ENCODE results near the gene MAPK1IP1L. TPM values are rescaled to one million over a fixed set of nuclear protein-coding genes. Genes with fewer than 3 reads are reported as not detected.

MAPK1IP1L gene
- total RNA-seq, 1 experiment from 2014 or later: 111 TPM

DNA sequence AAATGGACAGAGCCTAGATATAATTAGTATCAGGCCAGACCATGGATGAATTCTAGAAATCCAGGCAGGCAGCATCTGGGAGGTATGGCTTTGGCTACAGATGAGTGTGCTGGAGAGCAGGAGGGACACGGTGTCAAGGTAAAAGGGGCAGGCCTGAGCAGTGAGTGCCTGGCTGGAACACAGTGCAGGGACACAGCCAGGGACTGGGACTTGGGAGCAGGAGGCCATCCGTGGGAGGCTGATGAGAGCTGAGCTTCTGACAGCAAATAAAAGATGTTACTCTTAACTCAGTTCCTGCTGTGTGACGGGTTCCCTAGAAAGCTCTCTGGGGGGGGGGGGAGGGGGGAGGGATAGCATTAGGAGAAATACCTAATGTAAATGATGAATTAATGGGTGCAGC is 64.0 kb downstream of the MAPK1IP1L start:
- Histone ChIP-seq H4K20me1 (ENCODE audit: insufficient read depth, low read depth, low read length) (peaks cover 14% of the 10 kb centered on the region; the same call in 1 of the 2 replicates), H3K27ac (ENCODE audit: low read length) (no peak overlapping the region), H3K79me2 (ENCODE audit: low read length) (no peaks in the 10 kb centered on the region), H3K4me2 (ENCODE audit: low read depth, low read length, poor library complexity, severe bottlenecking) (peak overlapping the region; percentile 59), H2AFZ (ENCODE audit: low read length) (no peak overlapping the region), H3K9me3 (ENCODE audit: low read length) (no peaks in the 10 kb centered on the region), H3K27me3 (ENCODE audit: low read length) (0 out of 2 replicates have a peak, but pooled peaks cover 3% of the 10 kb centered on the region), H3K9ac (ENCODE audit: low read length) (no peak overlapping the region; the same call in 1 of the 2 replicates), H3K9me2 (replicated peaks; ENCODE audit: insufficient read depth, low read length) (no peaks in the 10 kb centered on the region), H3K4me1 (ENCODE audit: low read length) (peaks cover 42% of the 10 kb centered on the region), H3K4me3 (ENCODE audit: low read length) (peak overlapping the region; percentile 31; the same call in 1 of the 2 replicates), H3K36me3 (ENCODE audit: insufficient read depth, low read length) (no peaks in the 10 kb centered on the region)
- no peak for DNase-seq

GRCh38 chr14:55115861-55116245 is 64.4 kb downstream of the MAPK1IP1L start:
- Histone ChIP-seq H2AFZ (ENCODE audit: low read length) (no peak overlapping the region), H3K4me2 (ENCODE audit: low read depth, low read length, poor library complexity, severe bottlenecking) (peak overlapping the region; percentile 59), H3K4me3 (ENCODE audit: low read length) (no peak overlapping the region; the same call in 1 of the 2 replicates), H3K27ac (ENCODE audit: low read length) (peak overlapping the region; percentile 9; the same call in 1 of the 2 replicates), H3K9me2 (replicated peaks; ENCODE audit: insufficient read depth, low read length) (no peaks in the 10 kb centered on the region), H3K9ac (ENCODE audit: low read length) (no peak overlapping the region), H4K20me1 (ENCODE audit: insufficient read depth, low read depth, low read length) (peaks cover 14% of the 10 kb centered on the region; the same call in 1 of the 2 replicates), H3K79me2 (ENCODE audit: low read length) (no peaks in the 10 kb centered on the region), H3K27me3 (ENCODE audit: low read length) (0 out of 2 replicates have a peak, but pooled peaks cover 3% of the 10 kb centered on the region), H3K9me3 (ENCODE audit: low read length) (no peaks in the 10 kb centered on the region), H3K36me3 (ENCODE audit: insufficient read depth, low read length) (no peaks in the 10 kb centered on the region), H3K4me1 (ENCODE audit: low read length) (peaks cover 42% of the 10 kb centered on the region)
- DNase-seq: peak; percentile 91

GRCh38 chr14:55116246-55117030 is 65.0 kb downstream of the MAPK1IP1L start:
- no peak overlapping the region for H3K9ac ChIP-seq (ENCODE audit: low read length)
- peaks cover 42% of the 10 kb centered on the region for H3K4me1 ChIP-seq (ENCODE audit: low read length)
- H3K4me3 ChIP-seq (ENCODE audit: low read length): no peak overlapping the region; the same call in 1 of the 2 replicates
- H3K4me2 ChIP-seq (ENCODE audit: low read depth, low read length, poor library complexity, severe bottlenecking): peak overlapping the region; percentile 59
- no peaks in the 10 kb centered on the region for H3K9me3 ChIP-seq (ENCODE audit: low read length)
- no peaks in the 10 kb centered on the region for H3K9me2 ChIP-seq (replicated peaks; ENCODE audit: insufficient read depth, low read length)
- peaks cover 14% of the 10 kb centered on the region; the same call in 1 of the 2 replicates for H4K20me1 ChIP-seq (ENCODE audit: insufficient read depth, low read depth, low read length)
- H3K36me3 ChIP-seq (ENCODE audit: insufficient read depth, low read length): no peaks in the 10 kb centered on the region
- DNase-seq: no peak
- H3K27ac ChIP-seq (ENCODE audit: low read length): peak overlapping the region; percentile 9; the same call in 1 of the 2 replicates
- H3K27me3 ChIP-seq (ENCODE audit: low read length): 0 out of 2 replicates have a peak, but pooled peaks cover 3% of the 10 kb centered on the region
- no peaks in the 10 kb centered on the region for H3K79me2 ChIP-seq (ENCODE audit: low read length)
- H2AFZ ChIP-seq (ENCODE audit: low read length): no peak overlapping the region

DNA sequence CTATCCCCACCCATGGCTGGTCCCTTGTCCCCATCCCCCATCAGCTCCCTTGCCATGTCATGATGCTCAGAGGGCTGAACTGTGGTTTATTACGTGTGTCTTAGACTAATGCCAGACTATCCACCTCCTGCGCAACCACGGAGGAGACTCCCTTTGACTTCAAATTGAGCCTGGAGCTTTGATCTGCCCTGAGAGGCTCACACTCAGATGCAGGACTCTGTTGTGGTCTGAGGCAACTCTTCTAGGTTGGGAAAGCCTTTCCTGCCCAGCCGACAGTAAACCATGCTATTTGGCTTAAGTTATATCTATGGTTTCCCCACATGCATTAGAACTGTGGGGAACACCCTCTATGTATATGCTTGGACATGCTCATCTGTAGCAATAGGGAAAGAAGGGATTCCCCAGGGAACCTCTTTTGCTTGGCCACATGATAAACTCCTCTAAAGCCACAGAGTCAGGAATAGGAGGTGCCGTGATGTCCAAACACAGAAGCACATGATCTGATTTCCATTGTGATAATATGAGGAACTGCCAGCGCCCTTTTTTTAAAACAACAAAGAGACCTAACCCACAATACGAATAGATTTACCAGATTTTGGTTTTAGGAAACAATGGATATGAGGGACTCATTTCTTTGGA is 66.5 kb downstream of the MAPK1IP1L start:
- Histone ChIP-seq H3K79me2 (ENCODE audit: low read length) (no peaks in the 10 kb centered on the region), H2AFZ (ENCODE audit: low read length) (no peak overlapping the region), H4K20me1 (ENCODE audit: insufficient read depth, low read depth, low read length) (peaks cover 14% of the 10 kb centered on the region; the same call in 1 of the 2 replicates), H3K9me2 (replicated peaks; ENCODE audit: insufficient read depth, low read length) (no peaks in the 10 kb centered on the region), H3K36me3 (ENCODE audit: insufficient read depth, low read length) (no peaks in the 10 kb centered on the region), H3K9ac (ENCODE audit: low read length) (no peak overlapping the region), H3K27me3 (ENCODE audit: low read length) (0 out of 2 replicates have a peak, but pooled peaks cover 3% of the 10 kb centered on the region), H3K4me2 (ENCODE audit: low read depth, low read length, poor library complexity, severe bottlenecking) (no peak overlapping the region), H3K4me3 (ENCODE audit: low read length) (no peak overlapping the region), H3K4me1 (ENCODE audit: low read length) (peaks cover 42% of the 10 kb centered on the region), H3K9me3 (ENCODE audit: low read length) (no peaks in the 10 kb centered on the region), H3K27ac (ENCODE audit: low read length) (no peak overlapping the region)
- no peak for DNase-seq

- DNase-seq: no peak
- Histone ChIP-seq H3K36me3 (ENCODE audit: insufficient read depth, low read length) (no peaks in the 10 kb centered on the region), H3K9ac (ENCODE audit: low read length) (no peak overlapping the region), H3K9me2 (replicated peaks; ENCODE audit: insufficient read depth, low read length) (no peaks in the 10 kb centered on the region), H2AFZ (ENCODE audit: low read length) (no peak overlapping the region), H3K27ac (ENCODE audit: low read length) (no peak overlapping the region), H3K9me3 (ENCODE audit: low read length) (no peaks in the 10 kb centered on the region), H4K20me1 (ENCODE audit: insufficient read depth, low read depth, low read length) (peaks cover 14% of the 10 kb centered on the region; the same call in 1 of the 2 replicates), H3K4me1 (ENCODE audit: low read length) (peaks cover 39% of the 10 kb centered on the region), H3K4me2 (ENCODE audit: low read depth, low read length, poor library complexity, severe bottlenecking) (no peak overlapping the region), H3K4me3 (ENCODE audit: low read length) (no peak overlapping the region), H3K79me2 (ENCODE audit: low read length) (no peaks in the 10 kb centered on the region), H3K27me3 (ENCODE audit: low read length) (0 out of 2 replicates have a peak, but pooled peaks cover 3% of the 10 kb centered on the region)
These were observed 67.3 kb downstream of the MAPK1IP1L start for GRCh38 chr14:55118761-55119160.

Other genes with a start within 250 kb of the MAPK1IP1L start
- 136 and 174 TPM in 2 replicates for gene GCH1, start 148.8 kb upstream of the MAPK1IP1L start, total RNA-seq (2014; rRNA removed; shearing (Covaris generic); ENCODE audit: low replicate concordance)
- 14.0 and 31.2 TPM in 2 replicates for gene WDHD1, start 24.5 kb upstream of the MAPK1IP1L start, total RNA-seq (2014; rRNA removed; shearing (Covaris generic); ENCODE audit: low replicate concordance)
- gene SOCS4, start 24.4 kb upstream of the MAPK1IP1L start, total RNA-seq (2014; rRNA removed; shearing (Covaris generic); ENCODE audit: low replicate concordance): 20.2 and 50.3 TPM in 2 replicates
- not detected in 2 replicates for gene LGALS3, start 77.6 kb downstream of the MAPK1IP1L start, total RNA-seq (2014; rRNA removed; shearing (Covaris generic); ENCODE audit: low replicate concordance)
- 24.0 and 42.4 TPM in 2 replicates for gene DLGAP5, start 139.9 kb downstream of the MAPK1IP1L start, total RNA-seq (2014; rRNA removed; shearing (Covaris generic); ENCODE audit: low replicate concordance)
- gene FBXO34, start 219.8 kb downstream of the MAPK1IP1L start, total RNA-seq (2014; rRNA removed; shearing (Covaris generic); ENCODE audit: low replicate concordance): 59.0 and 62.3 TPM in 2 replicates